NCI-H1105 (cell line): ENCODE data around the gene COL16A1.

Source experiments
- DNase-seq: peaks from one replicate; lab custom pipeline; 2025; lab: John Stamatoyannopoulos, UW

The COL16A1 gene

GRCh38 chr1:31687601-31688000 is 16.2 kb downstream of the COL16A1 start:
- no peak for DNase-seq

GRCh38 chr1:31685795-31686194 is 18.0 kb downstream of the COL16A1 start:
- DNase-seq = no peak

DNA sequence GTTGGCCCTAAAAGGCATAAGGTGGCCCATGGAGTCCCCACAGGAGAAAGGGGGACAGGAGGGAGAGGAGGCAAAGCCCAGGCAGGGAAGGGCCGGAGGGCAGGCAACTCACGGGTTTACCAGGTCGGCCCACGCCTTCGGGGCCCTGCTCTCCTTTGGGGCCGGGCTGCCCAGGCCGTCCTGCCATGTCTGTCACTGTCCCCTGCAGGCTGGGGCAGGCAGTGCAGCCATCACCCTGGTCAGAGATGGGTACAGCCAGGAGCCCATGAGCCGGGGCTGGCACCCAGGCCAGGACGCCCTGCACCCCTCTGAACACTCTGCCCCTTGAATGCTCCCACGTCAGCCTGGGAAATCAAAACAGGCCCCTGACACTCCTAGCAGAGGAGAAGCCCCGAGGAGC is 19.8 kb downstream of the COL16A1 start:
- no peak for DNase-seq

DNA sequence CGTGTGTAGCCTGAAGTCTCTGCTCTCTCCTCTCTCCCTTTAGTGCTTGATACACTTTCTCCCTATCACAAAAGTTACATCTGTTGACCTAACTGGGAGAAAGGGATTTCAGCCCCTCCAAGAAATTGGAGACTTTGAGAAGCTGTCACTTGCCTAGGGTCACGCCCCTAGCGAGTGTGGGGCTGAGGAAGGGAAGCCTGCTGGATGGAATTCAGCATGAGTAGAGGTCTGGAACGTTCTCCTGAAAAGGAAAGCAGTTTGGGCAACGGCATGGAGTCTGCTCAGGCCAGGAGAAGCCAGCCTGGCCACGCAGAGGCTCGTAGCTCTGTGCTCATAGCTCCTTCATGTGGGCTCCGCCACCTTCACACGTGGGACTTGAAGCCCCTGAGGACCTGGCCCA is 22.4 kb downstream of the COL16A1 start:
- DNase-seq = no peak

GRCh38 chr1:31679676-31680230 is 24.1 kb downstream of the COL16A1 start:
- no peak for DNase-seq

GRCh38 chr1:31679091-31679490 is 24.7 kb downstream of the COL16A1 start:
- no peak for DNase-seq

DNA sequence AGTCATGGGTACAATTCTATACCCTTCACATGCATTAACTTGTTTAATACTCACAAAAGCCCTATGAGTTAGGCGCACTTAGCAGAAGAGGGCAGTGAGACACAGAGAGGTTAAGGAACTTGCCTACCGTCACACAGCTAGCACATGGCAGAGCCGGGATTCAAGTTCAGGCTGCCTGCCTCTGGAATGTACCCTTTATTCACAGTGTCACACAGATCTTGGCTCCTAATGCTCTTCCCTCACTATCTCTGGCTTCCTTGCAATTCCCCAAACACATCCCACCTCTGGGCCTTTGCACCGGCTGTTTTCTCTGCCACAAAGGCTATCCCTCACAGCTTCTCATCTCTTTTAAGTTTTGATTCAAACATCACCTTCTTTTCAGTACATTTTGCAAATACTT is 25.1 kb downstream of the COL16A1 start:
- DNase-seq = no peak

DNA sequence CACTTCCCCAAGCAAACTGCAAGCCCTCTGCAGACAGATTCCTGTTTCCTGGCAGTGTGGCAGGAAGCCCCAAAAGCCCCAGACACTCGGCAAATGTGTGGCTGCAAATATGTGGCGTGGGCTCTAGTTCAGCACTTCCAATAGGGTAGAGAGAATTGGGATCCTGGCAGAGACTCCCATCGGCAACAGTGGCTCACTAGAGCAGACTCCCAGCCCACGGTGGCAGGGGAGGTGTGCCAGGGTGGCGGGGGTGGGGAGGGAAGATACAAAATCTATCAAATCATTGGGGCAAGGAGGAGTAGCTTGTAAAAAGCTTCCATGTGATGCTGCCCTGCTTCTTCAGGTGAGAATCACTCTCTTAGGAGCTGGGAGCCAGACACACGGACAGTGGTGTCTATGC is 25.9 kb downstream of the COL16A1 start:
- DNase-seq = no peak

- DNase-seq = no peak
Measured at GRCh38 chr1:31677401-31677800, 26.4 kb downstream of the COL16A1 start.

- no peak for DNase-seq
Measured at GRCh38 chr1:31675756-31676155, 28.1 kb downstream of the COL16A1 start.

DNA sequence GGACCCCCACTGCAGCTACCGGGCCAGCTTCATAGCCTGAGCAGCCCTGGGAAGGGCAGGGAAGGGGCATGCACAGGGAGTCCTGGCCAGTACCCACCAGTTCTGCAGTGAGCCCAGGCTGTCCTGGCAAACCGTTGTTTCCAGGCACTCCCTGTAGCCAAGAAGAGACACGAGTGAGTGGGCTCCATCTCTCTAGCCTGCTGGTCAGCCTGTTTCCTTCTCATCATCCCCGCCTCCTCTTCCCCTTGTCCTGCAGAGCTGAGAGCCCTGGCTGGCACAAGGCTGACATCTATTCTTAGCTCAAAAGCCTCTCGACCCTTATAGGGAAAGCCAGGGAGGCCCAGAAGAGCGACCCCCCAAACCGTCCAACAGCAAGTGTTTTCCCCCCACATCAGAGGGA is 28.7 kb downstream of the COL16A1 start:
- no peak for DNase-seq

DNA sequence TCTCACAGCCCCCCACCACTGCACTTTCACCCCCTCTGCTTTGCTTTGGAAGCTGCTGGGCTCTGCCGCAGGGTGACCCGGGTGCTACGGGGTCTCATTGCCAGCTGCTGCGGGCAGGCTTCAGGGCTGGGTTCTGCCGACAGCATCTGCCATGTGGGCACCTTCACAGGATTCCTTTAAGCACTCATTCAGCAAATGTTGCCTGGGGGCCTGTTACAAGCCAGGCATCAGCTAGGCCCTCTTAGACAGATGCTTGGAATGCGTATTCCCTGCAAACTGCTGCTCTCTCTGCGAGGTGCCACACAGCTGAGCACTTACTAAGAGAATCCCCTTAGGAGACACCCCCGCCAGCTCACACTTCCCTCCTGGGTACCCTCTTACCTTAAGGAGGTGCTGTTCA is 29.2 kb downstream of the COL16A1 start:
- DNase-seq = no peak

GRCh38 chr1:31673433-31673832 is 30.4 kb downstream of the COL16A1 start:
- no peak for DNase-seq

- DNase-seq = no peak
Measured at GRCh38 chr1:31672986-31673385, 30.8 kb downstream of the COL16A1 start.

- no peak for DNase-seq
Measured at GRCh38 chr1:31671561-31672201, 32.1 kb downstream of the COL16A1 start.

GRCh38 chr1:31671147-31671546 is 32.7 kb downstream of the COL16A1 start:
- DNase-seq = no peak

DNA sequence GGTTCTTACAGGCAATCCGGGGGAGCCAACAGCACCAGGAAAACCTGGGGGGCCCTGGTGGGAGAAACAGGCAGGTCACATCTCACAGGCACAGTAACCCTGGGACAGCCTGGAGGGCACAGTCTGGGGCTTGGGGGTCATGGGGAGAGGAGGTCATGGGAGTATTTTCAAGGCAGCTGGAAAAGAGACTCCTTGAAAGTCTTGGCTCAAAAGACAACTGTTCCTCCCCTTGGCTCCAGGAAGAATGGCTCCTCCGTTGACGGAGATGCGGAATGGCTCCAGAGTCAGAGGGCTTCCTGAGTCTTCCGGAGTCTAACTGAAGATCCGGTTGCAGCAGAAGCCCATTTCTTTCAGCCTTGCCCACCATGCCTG is 33.2 kb downstream of the COL16A1 start:
- no peak for DNase-seq

- DNase-seq = peak; percentile 94
Measured at GRCh38 chr1:31669786-31670592, 33.8 kb downstream of the COL16A1 start.

DNA sequence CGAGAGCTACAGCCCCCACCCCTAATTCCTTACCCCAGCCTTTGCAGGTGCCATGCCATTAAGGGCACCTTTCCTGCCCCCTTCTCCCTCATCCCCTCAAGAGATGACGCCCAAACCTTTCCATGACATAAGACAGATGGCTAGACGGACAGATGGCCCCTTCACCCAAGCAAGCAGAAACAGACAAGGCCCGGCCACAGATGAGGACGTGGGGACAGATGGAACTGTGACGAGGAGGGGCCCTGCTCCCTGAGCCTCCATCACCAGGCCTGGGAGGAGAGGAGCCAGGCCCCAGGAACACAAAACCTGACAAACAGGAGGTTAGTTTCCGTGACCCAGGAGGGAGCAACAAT is 34.4 kb downstream of the COL16A1 start:
- DNase-seq = no peak

DNA sequence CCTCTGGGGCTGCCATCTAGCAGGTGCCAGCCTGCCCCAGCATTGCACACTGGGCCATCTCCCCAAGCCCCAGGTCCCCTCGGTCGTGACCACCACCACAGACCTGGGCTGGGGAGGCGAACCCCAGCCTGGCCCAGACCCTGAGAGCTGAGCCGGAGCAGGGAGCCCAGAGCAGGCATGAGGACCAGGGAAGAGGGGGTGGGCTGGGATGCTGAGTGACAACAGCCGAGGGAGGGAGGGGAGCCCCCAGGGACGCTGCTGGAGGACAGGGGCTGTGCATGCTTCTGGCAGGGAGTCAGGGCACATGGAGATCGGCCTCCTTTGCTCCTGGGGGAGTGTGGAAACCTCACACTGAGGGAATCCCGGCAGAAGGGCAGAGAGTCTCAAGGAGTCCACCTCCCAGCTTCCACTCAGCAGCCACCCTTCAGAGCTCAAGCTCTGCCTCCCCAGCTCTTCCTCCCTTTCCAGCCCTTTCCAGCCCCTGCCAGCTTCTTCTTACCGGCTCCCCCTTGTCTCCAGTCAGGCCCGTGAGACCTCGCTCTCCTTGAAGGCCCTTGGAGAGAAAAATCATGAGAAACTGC is 35.4 kb downstream of the COL16A1 start:
- no peak for DNase-seq

DNA sequence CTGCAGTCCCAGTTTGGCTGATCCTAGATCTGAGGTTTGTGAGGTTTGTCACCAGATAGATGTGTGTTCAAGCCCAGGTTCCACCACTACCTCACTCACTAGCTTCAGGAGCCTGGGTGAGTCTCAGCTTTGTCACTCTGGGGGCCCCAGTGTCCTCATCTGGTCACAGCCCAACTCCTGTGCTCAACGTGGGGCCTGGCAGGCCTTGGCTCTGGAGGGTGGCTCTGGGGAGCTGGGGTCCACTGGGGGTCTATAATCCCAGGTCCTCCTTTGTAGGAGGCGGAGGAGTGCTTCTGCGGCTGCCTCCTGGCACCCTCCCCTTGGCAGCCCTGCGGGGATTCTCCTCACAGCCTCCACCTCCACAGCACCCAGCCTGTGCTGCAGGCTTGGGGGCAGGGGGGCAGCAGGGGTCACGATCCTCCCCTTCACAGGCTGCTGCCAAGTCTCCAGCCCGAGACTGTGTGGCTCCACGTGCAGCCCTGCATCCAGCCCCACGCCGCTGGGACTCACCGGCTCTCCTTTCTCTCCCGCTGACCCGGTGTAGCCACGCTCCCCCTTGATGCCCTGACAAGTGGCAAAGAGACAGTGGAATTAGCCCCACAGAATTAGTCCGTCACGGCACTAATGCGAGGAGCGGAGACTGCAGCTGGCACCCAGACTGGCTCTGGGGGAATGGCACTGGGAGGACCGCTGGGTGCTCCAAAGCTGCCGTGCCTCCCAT is 36.6 kb downstream of the COL16A1 start:
- no peak for DNase-seq

DNA sequence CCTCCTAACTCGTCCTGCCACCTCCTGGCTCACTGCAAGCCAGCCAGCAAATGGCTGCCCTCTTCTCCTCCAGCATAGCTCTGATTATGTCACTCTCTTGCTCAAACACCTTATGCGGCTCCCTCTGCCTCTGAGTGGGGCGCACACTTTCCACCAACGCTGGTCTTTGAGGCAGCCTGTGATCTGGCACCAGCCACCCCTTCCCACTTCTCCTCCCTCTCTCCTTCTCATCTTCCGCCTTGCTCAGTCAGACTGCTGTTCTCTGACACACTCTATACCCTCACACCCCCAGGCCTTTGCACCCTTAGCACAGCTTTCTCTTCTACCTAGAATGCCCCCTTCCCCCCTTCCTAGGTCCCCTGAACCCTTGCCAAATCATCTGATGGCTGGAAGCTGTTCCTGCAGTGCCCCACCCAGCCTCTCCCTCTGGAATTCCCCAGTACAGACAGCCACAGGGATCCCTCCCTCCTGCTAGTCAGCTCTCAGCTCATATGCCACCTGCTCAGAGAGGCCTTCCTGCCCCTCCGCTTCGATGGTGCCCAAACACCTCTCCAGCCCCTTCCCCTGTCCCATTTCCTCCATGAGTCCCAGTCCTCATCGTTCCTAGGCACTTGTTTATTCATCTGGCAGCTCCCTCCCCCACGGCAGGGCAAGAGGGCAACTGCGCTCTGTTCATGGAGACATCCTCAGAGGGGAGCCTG is 37.4 kb downstream of the COL16A1 start:
- DNase-seq = no peak
